NCI-H526 treated with DMSO at 0.1 percent for 48 hours (cell line): Measurements from ENCODE around the gene TBK1.
"Not testable (repeated sequence)": the region's sequence is repeated elsewhere in the genome, so short reads cannot be mapped to it uniquely, and the experiment has no call there.

Experiments used
- DNase-seq: peaks from one replicate; lab custom pipeline; 2025; lab: John Stamatoyannopoulos, UW

Gene TBK1

GRCh38 chr12:64497484-64497883 is 45.6 kb downstream of the TBK1 start:
- no peak for DNase-seq

GRCh38 chr12:64497903-64498302 is 46.0 kb downstream of the TBK1 start:
- no peak for DNase-seq

GRCh38 chr12:64500394-64500793 is 48.5 kb downstream of the TBK1 start:
- no peak for DNase-seq

GRCh38 chr12:64501486-64501885 is 49.6 kb downstream of the TBK1 start:
- no peak for DNase-seq

- DNase-seq = no peak
Observed at GRCh38 chr12:64506955-64507354, 55.0 kb downstream of the TBK1 start.

GRCh38 chr12:64510667-64511066 is 58.7 kb downstream of the TBK1 start:
- DNase-seq = no peak

GRCh38 chr12:64518396-64518795 is 66.5 kb downstream of the TBK1 start:
- no peak for DNase-seq

- DNase-seq = no peak
Observed at GRCh38 chr12:64521833-64522232, 69.9 kb downstream of the TBK1 start.

GRCh38 chr12:64522316-64522715 is 70.4 kb downstream of the TBK1 start:
- no peak for DNase-seq

GRCh38 chr12:64522807-64523206 is 70.9 kb downstream of the TBK1 start:
- DNase-seq = no peak

- DNase-seq = not testable (repeated sequence)
Observed at GRCh38 chr12:64523565-64524444, 71.9 kb downstream of the TBK1 start.

- no peak for DNase-seq
Observed at GRCh38 chr12:64525461-64526160, 73.7 kb downstream of the TBK1 start.

- no peak for DNase-seq
Observed at GRCh38 chr12:64526859-64527258, 74.9 kb downstream of the TBK1 start.

- DNase-seq = no peak
Observed at GRCh38 chr12:64528616-64529015, 76.7 kb downstream of the TBK1 start.

GRCh38 chr12:64530566-64530965 is 78.6 kb downstream of the TBK1 start:
- no peak for DNase-seq

GRCh38 chr12:64531665-64532334 is 79.9 kb downstream of the TBK1 start:
- DNase-seq = no peak

GRCh38 chr12:64532734-64533351 is 80.9 kb downstream of the TBK1 start:
- no peak for DNase-seq

GRCh38 chr12:64534672-64535199 is 82.8 kb downstream of the TBK1 start:
- no peak for DNase-seq

- DNase-seq = no peak
Observed at GRCh38 chr12:64538121-64538520, 86.2 kb downstream of the TBK1 start.

- not testable (repeated sequence) for DNase-seq
Observed at GRCh38 chr12:64542409-64543047, 90.6 kb downstream of the TBK1 start.

- DNase-seq = no peak
Observed at GRCh38 chr12:64544371-64545080, 92.6 kb downstream of the TBK1 start.
